Measurements from ENCODE around the gene PPP1R3A.

PPP1R3A gene

DNA sequence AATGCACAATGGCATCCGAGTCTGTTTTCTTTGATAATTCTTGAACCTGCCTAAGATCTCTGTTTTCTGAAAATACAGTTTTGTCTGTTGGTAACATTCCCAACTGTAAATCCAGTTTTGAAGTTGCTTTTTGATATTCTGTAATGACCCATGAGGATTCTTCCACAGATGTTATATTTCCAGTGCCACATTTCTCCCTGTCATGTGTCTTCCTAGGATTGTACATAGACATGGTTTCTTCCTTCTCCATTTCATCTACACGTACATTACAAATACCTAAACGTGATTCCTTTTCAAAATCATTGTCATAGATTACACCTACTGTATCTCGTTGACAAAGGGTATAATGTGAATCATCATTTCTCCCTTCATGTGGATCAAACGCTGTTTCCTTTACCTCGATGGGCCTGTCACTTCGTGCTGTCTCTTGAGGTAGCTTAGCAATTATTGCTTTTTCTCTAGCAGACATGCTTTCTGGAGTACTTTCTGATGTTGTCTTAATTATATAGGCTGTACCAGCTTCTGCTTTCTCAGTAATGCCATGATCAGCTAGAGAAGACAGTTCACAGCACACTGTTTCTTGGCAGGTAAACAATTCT, 40.3 kb downstream of the PPP1R3A start:
- H3K9me3 ChIP-seq (ENCODE audit: control insufficient read depth, low read length), result no peaks in the 10 kb centered on the region
- no peaks in the 10 kb centered on the region for H3K27me3 ChIP-seq (ENCODE audit: control insufficient read depth, insufficient read depth, low read length)
- H3K4me3 ChIP-seq (ENCODE audit: low read length), result no peak overlapping the region
- H3K9ac ChIP-seq (ENCODE audit: low read length), result no peak overlapping the region
- H3K36me3 ChIP-seq (ENCODE audit: control insufficient read depth, insufficient read depth, low read length), result no peaks in the 10 kb centered on the region
- H3K4me1 ChIP-seq (ENCODE audit: control insufficient read depth, insufficient read depth, low read length), result no peaks in the 10 kb centered on the region

DNA sequence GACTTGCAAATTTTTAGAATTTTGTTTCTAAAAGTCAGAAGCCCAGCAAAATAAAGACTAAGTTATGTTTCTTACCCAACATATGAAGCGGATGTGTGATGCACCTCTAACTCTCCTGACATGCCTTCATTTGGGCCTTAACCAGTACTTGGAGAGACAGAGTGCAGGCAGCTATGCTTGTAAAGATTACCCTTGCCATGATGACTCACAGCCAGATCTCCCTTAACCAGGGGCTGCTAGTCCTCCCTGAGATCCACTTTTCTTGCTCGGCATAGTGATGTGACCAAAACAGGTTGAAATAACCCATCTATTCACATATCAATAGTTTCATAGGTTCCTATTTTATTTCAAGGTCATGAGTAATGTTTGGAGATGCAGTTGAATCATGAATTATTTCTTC, 43.6 kb downstream of the PPP1R3A start:
- Histone ChIP-seq H3K4me3 (ENCODE audit: low read length) (no peak overlapping the region), H3K4me1 (ENCODE audit: control insufficient read depth, insufficient read depth, low read length) (no peaks in the 10 kb centered on the region), H3K9ac (ENCODE audit: low read length) (no peak overlapping the region), H3K27me3 (ENCODE audit: control insufficient read depth, insufficient read depth, low read length) (no peaks in the 10 kb centered on the region), H3K36me3 (ENCODE audit: control insufficient read depth, insufficient read depth, low read length) (no peaks in the 10 kb centered on the region), H3K9me3 (ENCODE audit: control insufficient read depth, low read length) (no peaks in the 10 kb centered on the region)

DNA sequence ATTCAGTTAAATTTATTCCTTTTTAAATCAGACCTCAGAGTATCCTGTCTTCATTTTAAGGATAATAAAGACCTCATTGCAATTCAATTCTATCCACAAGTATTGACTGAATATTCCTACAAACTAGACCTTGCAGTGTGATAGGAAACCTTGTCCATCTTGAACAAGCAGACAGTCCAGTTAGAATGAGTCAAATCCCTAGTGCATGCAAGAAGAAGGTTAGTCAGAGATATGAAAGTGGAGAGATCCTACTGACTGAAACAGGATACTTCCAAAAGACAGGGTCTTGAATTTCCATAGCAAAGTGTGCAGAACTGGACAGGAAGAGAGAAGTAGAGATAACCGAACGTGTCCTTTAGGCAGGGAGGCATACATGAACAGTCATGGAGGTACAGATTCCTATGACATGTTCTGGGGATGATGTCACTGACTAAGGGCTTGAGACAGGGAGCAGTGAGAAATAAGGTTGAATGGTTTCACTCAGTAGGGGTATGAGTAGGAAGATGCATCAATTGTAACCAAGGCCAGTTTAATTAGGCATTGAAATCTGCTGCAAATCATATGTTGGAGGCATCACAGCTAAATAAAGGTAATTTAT, 45.2 kb downstream of the PPP1R3A start:
- Histone ChIP-seq H3K9ac (ENCODE audit: low read length) (no peak overlapping the region), H3K4me3 (ENCODE audit: low read length) (no peak overlapping the region), H3K9me3 (ENCODE audit: control insufficient read depth, low read length) (no peaks in the 10 kb centered on the region)

DNA sequence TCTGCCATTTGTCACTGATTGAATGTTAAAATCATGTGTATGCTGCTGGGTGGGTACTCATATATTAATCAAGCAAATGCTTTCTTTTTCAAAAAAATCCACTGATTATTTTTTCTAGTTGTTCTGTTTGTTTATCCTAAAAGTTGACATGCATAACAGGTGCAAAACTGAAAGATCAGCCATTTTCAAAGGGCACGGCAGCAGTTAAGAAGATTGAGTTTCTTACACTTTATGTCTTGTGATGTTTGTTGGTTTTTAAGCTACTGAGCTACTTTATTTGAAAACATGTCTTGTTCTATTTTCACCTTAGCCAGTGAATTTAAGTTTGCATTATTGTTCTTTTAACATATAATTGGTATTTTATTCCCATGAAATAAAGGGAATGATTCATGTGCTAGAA, 45.8 kb downstream of the PPP1R3A start:
- Histone ChIP-seq H3K4me3 (ENCODE audit: low read length) (no peak overlapping the region), H3K9me3 (ENCODE audit: control insufficient read depth, low read length) (no peaks in the 10 kb centered on the region), H3K4me1 (ENCODE audit: control insufficient read depth, insufficient read depth, low read length) (no peaks in the 10 kb centered on the region), H3K36me3 (ENCODE audit: control insufficient read depth, insufficient read depth, low read length) (no peaks in the 10 kb centered on the region), H3K9ac (ENCODE audit: low read length) (no peak overlapping the region), H3K27me3 (ENCODE audit: control insufficient read depth, insufficient read depth, low read length) (no peaks in the 10 kb centered on the region)

More for the DNA sequence above, 45.2 kb downstream of the PPP1R3A start:
- Histone ChIP-seq H3K36me3 (ENCODE audit: control insufficient read depth, insufficient read depth, low read length) (no peaks in the 10 kb centered on the region), H3K4me1 (ENCODE audit: control insufficient read depth, insufficient read depth, low read length) (no peaks in the 10 kb centered on the region), H3K27me3 (ENCODE audit: control insufficient read depth, insufficient read depth, low read length) (no peaks in the 10 kb centered on the region)

DNA sequence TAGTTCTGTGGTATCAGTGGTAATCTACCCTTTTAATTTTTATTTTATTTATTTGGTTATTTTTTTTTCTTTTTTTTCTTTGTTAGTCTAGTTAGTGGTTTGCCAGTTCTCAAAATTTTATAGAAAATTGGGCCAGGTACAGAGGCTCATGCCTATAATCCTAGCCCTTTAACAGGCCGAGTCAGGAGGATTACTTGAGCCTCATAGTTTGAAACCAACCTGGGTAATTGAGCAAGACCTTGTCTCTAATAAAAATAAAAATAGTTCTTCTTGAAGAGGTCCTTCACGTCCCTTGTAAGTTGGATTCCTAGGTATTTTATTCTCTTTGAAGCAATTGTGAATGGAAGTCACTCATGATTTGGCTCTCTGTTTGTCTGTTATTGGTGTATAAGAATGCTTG, 51.5 kb downstream of the PPP1R3A start:
- no peaks in the 10 kb centered on the region for H3K9me3 ChIP-seq (ENCODE audit: control insufficient read depth, low read length)
- H3K27me3 ChIP-seq (ENCODE audit: control insufficient read depth, insufficient read depth, low read length), result no peaks in the 10 kb centered on the region
- H3K4me3 ChIP-seq (ENCODE audit: low read length), result no peak overlapping the region
- no peak overlapping the region for H3K9ac ChIP-seq (ENCODE audit: low read length)
- H3K4me1 ChIP-seq (ENCODE audit: control insufficient read depth, insufficient read depth, low read length), result no peaks in the 10 kb centered on the region
- H3K36me3 ChIP-seq (ENCODE audit: control insufficient read depth, insufficient read depth, low read length), result no peaks in the 10 kb centered on the region

DNA sequence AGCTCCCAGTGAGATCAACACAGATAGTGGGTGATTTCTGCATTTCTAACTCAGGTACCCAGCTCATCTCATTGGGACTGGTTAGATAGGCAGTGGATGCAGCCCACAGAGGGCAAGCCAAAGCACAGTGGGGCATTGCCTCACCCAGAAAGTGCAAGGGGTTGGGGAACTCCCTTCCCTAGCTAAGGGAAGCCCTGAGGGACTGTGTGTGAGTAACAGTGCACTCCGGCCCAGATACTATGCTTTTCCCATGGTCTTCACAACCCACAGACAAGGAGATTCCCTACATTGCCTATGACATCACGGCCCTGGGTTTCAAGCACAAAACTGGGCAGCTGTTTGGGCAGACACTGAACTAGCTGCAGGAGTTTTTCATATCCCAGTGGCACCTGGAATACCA, 62.8 kb downstream of the PPP1R3A start:
- no peak overlapping the region for H3K4me3 ChIP-seq (ENCODE audit: low read length)
- no peaks in the 10 kb centered on the region for H3K9me3 ChIP-seq (ENCODE audit: control insufficient read depth, low read length)

DNA sequence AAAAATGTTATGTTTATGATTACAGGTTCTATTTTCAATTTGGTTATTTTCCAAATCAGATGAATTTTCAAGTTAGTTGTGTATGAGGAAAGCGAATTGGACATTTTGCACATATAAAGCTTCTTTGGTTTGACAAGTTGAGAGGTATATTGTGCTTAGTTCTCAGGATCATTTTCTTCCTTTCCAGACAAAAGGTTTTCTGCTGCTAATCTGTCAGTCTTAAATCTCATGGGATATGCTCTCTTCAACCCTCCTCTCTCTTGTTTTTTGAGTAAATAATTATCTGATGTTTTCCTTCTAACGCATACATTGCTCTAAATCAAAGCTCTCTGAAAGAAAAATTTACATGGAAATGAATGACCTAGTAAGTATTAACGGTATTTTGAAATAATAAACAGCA, 77.9 kb downstream of the PPP1R3A start:
- Histone ChIP-seq H3K9me3 (ENCODE audit: control insufficient read depth, low read length) (no peaks in the 10 kb centered on the region), H3K36me3 (ENCODE audit: control insufficient read depth, insufficient read depth, low read length) (no peaks in the 10 kb centered on the region), H3K27me3 (ENCODE audit: control insufficient read depth, insufficient read depth, low read length) (no peaks in the 10 kb centered on the region), H3K4me3 (ENCODE audit: low read length) (no peak overlapping the region), H3K9ac (ENCODE audit: low read length) (no peak overlapping the region), H3K4me1 (ENCODE audit: control insufficient read depth, insufficient read depth, low read length) (no peaks in the 10 kb centered on the region)

More for the DNA sequence above, 62.8 kb downstream of the PPP1R3A start:
- no peaks in the 10 kb centered on the region for H3K27me3 ChIP-seq (ENCODE audit: control insufficient read depth, insufficient read depth, low read length)
- no peak overlapping the region for H3K9ac ChIP-seq (ENCODE audit: low read length)
- H3K36me3 ChIP-seq (ENCODE audit: control insufficient read depth, insufficient read depth, low read length), result no peaks in the 10 kb centered on the region
- H3K4me1 ChIP-seq (ENCODE audit: control insufficient read depth, insufficient read depth, low read length), result no peaks in the 10 kb centered on the region

DNA sequence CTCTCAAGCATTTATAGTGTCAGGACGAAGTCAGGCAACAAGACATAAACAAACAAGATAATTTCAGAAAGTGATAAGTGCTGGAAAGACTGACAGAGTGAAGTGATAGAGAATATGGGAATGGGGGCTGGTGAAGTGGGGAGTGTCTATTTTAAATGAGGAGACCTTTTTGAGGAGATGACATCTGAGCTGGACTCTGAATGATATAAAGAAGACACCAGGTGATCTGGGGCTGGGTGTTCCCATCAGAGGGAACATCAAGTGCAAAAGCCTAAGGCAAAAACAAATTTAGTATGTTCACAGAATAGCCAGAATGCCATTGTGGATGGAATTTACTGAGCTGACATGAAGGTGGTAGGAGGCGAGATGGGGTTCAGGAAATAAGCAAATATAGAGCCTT, 83.4 kb downstream of the PPP1R3A start:
- Histone ChIP-seq H3K27me3 (ENCODE audit: control insufficient read depth, insufficient read depth, low read length) (no peaks in the 10 kb centered on the region), H3K36me3 (ENCODE audit: control insufficient read depth, insufficient read depth, low read length) (no peaks in the 10 kb centered on the region), H3K4me1 (ENCODE audit: control insufficient read depth, insufficient read depth, low read length) (no peaks in the 10 kb centered on the region), H3K9me3 (ENCODE audit: control insufficient read depth, low read length) (no peaks in the 10 kb centered on the region), H3K9ac (ENCODE audit: low read length) (no peak overlapping the region), H3K4me3 (ENCODE audit: low read length) (no peak overlapping the region)

DNA sequence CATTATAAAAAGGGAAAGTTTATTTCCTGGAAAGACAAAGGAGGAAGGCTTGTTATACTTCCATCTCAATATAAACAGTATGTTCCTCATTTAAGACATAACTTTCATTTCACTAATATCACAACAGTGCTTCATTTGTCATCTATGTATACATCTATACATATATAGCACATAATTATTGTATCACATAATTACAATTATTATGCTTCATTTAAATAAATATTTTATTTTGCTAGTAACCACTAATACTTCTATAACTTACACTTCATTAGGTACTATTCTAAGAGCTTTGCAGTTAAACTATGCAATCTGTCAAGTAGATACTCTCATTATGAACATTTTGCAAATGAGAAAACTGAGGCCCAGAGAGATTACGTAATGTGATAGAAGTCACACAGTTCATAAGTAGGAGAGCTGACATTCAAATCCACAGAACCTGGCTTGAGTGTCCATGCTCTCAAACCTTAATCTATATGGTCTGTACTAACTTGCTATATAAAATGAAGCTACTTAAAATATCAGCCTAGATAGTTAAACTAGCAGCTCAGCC, 86.5 kb downstream of the PPP1R3A start:
- Histone ChIP-seq H3K27me3 (ENCODE audit: control insufficient read depth, insufficient read depth, low read length) (no peaks in the 10 kb centered on the region), H3K4me3 (ENCODE audit: low read length) (no peak overlapping the region), H3K4me1 (ENCODE audit: control insufficient read depth, insufficient read depth, low read length) (no peaks in the 10 kb centered on the region), H3K9ac (ENCODE audit: low read length) (no peak overlapping the region), H3K9me3 (ENCODE audit: control insufficient read depth, low read length) (no peaks in the 10 kb centered on the region), H3K36me3 (ENCODE audit: control insufficient read depth, insufficient read depth, low read length) (no peaks in the 10 kb centered on the region)

DNA sequence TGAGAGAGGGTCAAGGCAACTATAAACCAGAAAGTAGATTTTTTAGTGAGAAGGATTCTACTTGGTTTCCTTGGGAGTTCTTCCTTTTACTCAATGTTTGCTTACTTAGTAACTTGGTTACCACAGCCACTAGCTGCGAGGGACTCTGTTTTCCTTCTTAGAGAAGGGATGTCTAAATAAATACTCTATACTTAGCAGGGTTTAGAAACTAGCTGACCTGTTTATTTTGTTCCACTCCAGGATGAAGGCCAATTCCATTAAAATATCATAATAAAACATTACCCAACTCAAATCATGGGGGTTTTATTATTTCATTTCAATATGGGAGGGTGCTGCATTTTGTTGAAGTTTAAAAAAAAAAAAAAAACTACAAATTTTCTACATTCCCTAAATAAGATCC, 87.3 kb downstream of the PPP1R3A start:
- H3K4me3 ChIP-seq (ENCODE audit: low read length), result no peak overlapping the region
- no peaks in the 10 kb centered on the region for H3K27me3 ChIP-seq (ENCODE audit: control insufficient read depth, insufficient read depth, low read length)
- H3K4me1 ChIP-seq (ENCODE audit: control insufficient read depth, insufficient read depth, low read length), result no peaks in the 10 kb centered on the region
- H3K9me3 ChIP-seq (ENCODE audit: control insufficient read depth, low read length), result no peaks in the 10 kb centered on the region
- H3K9ac ChIP-seq (ENCODE audit: low read length), result no peak overlapping the region
- no peaks in the 10 kb centered on the region for H3K36me3 ChIP-seq (ENCODE audit: control insufficient read depth, insufficient read depth, low read length)

DNA sequence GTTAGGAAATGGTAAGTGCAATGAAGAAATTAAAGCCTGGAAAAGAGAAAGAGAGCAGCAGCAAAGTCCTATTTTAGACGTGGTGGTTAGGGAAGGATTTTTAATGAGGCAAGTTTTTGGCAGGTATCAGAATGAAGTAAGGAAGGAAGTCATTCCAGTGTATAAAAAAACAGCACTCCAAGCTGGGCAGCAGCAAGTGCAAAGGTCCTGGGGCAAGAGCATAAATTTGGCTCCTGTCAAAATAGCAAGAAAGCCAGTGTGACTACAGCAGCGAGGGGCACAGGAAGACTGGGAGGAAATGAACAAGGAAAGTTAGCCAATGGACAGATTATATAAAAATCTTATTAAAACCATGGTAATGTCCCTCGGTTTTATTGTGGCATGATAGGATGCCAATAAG, 90.2 kb downstream of the PPP1R3A start:
- no peak overlapping the region for H3K4me3 ChIP-seq (ENCODE audit: low read length)
- no peaks in the 10 kb centered on the region for H3K9me3 ChIP-seq (ENCODE audit: control insufficient read depth, low read length)
- H3K4me1 ChIP-seq (ENCODE audit: control insufficient read depth, insufficient read depth, low read length), result no peaks in the 10 kb centered on the region
- no peak overlapping the region for H3K9ac ChIP-seq (ENCODE audit: low read length)
- no peaks in the 10 kb centered on the region for H3K36me3 ChIP-seq (ENCODE audit: control insufficient read depth, insufficient read depth, low read length)
- no peaks in the 10 kb centered on the region for H3K27me3 ChIP-seq (ENCODE audit: control insufficient read depth, insufficient read depth, low read length)

Measured in mucosa of stomach (tissue), 1 donor.